ENCODE measurements around the gene TREH.

DNA sequence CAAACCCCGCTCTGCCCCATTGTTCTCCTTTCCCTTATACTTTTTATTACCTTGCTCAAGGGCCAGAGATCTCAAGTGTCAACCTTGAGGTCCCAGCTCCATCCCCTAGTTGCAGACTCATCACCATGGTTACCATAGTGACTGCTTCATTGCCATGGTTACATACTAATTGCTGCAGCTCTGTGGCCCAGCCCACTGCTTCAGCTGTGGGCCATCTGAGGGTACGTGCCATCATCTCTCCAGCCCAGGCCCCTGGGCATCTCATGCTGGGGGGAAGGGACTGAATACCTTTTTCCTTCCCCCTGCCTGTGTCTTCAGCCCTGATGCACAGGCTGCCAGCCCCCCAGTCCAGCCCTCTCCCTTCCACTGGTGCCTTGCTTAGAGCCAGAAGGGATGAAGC lies 22.2 kb downstream of the TREH start:
- no peak for TF ChIP-seq EZH2 (IDR thresholded peaks at IDR 0.05)
- TF ChIP-seq POLR2AphosphoS5 (IDR thresholded peaks at IDR 0.05; ENCODE audit: borderline replicate concordance, low read depth, low read length): no peak
- no peak for TF ChIP-seq FOXP2 (optimal IDR thresholded peaks at IDR 0.05; ENCODE audit: control extremely low read depth, extremely low read length, insufficient read depth)

Data from SK-N-MC (cell line).